OCI-LY3 (cell line): ENCODE data around the gene DOCK9.

ENCODE experiments used
- H2AFZ ChIP-seq: fragments of 200-600, 300-600 bp; shearing (Covaris generic); 2 replicates; pipeline ENCODE4 v1.6.0; 2014; ENCODE audit warnings: antibody characterized with exemption, low read depth, low read length
- H3K27ac ChIP-seq: fragments of 200-600, 300-600 bp; sonication (generic); 2 replicates; pipeline ENCODE4 v1.5.1; 2014; ENCODE audit warnings: mild to moderate bottlenecking, low read length, moderate library complexity, mixed read lengths
- H3K27me3 ChIP-seq: fragments of 200-600, 300-600 bp; sonication (generic); 2 replicates; pipeline ENCODE4 v1.6.1; 2014; ENCODE audit warnings: low read depth, low read length, mixed read lengths
- H3K36me3 ChIP-seq: fragments of 200-600, 300-600 bp; sonication (generic); replicated peaks from 2 replicates; pipeline ENCODE3; 2014; ENCODE audit warnings: low read depth, low read length, mixed read lengths
- H3K4me1 ChIP-seq: fragments of 300-600, 200-600 bp; sonication (generic); 2 replicates; pipeline ENCODE4 v1.6.1; 2014; ENCODE audit warnings: low read length, mixed read lengths
- H3K4me2 ChIP-seq: fragments of 200-600, 300-600 bp; sonication (generic); 2 replicates; pipeline ENCODE4 v1.6.1; 2014; ENCODE audit warnings: low read length, mixed read lengths
- H3K4me3 ChIP-seq: fragments of 300-600, 200-600 bp; sonication (generic); 2 replicates; pipeline ENCODE4 v1.5.1; 2014; ENCODE audit warnings: antibody characterized with exemption, mild to moderate bottlenecking, low read length, moderate library complexity
- H3K79me2 ChIP-seq: fragments of 300-600, 200-600 bp; shearing (Covaris generic); 2 replicates; pipeline ENCODE4 v1.6.1; 2014; ENCODE audit warnings: mild to moderate bottlenecking, low read length, mixed read lengths
- H3K9ac ChIP-seq: fragments of 300-600, 200-600 bp; shearing (Covaris generic); 2 replicates; pipeline ENCODE4 v1.6.0; 2014; ENCODE audit warnings: mild to moderate bottlenecking, low read length, moderate library complexity
- H3K9me3 ChIP-seq: fragments of 200-600, 300-600 bp; shearing (Covaris generic); 2 replicates; pipeline ENCODE4 v1.6.1; 2014; ENCODE audit warnings: low read length, mixed read lengths; ENCODE audit not compliant: insufficient read depth
- H4K20me1 ChIP-seq: fragments of 200-600, 300-600 bp; sonication (generic); 2 replicates; pipeline ENCODE4 v1.6.1; 2016; ENCODE audit warnings: low read length, mixed read lengths; ENCODE audit not compliant: insufficient read depth
- CTCF ChIP-seq: fragments of 200-600, 300-600 bp; sonication (generic); IDR thresholded peaks from 2 replicates; pipeline ENCODE4 v1.5.1; 2014; ENCODE audit warnings: antibody characterized with exemption, low read length, low read depth
- EZH2phosphoT487 ChIP-seq: fragments of 200-600 bp; shearing (Covaris generic); IDR thresholded peaks from 2 replicates; pipeline ENCODE4 v1.6.1; 2018; ENCODE audit warnings: antibody characterized with exemption, mixed run types, low read depth

Gene DOCK9

GRCh38 chr13:98804336-98804855, 173.5 kb downstream of the DOCK9 start:
- Histone ChIP-seq H3K79me2 (no peaks in the 10 kb centered on the region), H3K9ac (no peak overlapping the region), H3K4me2 (no peak overlapping the region), H3K9me3 (no peaks in the 10 kb centered on the region), H3K27ac (no peak overlapping the region), H3K4me3 (no peak overlapping the region), H4K20me1 (no peaks in the 10 kb centered on the region), H3K27me3 (no peaks in the 10 kb centered on the region), H2AFZ (no peak overlapping the region), H3K36me3 (no peaks in the 10 kb centered on the region), H3K4me1 (no peaks in the 10 kb centered on the region)
- TF ChIP-seq EZH2phosphoT487 (no peak), CTCF (no peak)

DNA sequence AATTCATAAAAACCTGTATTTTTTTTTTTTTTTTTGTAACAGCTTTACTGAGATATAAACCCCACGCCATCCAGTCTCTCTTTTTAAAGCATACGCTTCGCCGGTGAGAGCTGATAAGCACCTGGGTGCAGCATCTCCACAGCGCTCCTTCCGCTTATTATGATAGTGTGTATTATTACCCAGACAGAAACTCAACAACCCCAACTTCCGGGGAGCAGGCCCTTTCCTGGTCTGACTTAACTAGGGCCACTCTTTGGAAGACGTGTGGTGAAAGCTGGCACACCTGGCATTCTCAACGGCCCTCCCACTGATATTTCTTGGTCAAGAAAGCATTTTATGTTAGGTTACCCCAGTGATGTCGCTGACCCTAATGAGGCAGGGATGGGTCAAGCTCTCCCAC, 173.9 kb downstream of the DOCK9 start:
- Histone ChIP-seq H3K9me3 (no peaks in the 10 kb centered on the region), H3K79me2 (no peaks in the 10 kb centered on the region), H3K4me1 (no peaks in the 10 kb centered on the region), H2AFZ (no peak overlapping the region), H3K9ac (no peak overlapping the region), H3K27me3 (no peaks in the 10 kb centered on the region), H3K36me3 (no peaks in the 10 kb centered on the region), H3K27ac (no peak overlapping the region), H3K4me2 (no peak overlapping the region), H4K20me1 (no peaks in the 10 kb centered on the region), H3K4me3 (no peak overlapping the region)
- TF ChIP-seq EZH2phosphoT487 (no peak), CTCF (no peak)

- Histone ChIP-seq H4K20me1 (no peaks in the 10 kb centered on the region), H3K36me3 (no peaks in the 10 kb centered on the region), H3K9me3 (no peaks in the 10 kb centered on the region), H3K27ac (no peak overlapping the region), H2AFZ (no peak overlapping the region), H3K4me1 (no peaks in the 10 kb centered on the region), H3K79me2 (no peaks in the 10 kb centered on the region), H3K27me3 (no peaks in the 10 kb centered on the region), H3K4me2 (no peak overlapping the region), H3K4me3 (no peak overlapping the region), H3K9ac (no peak overlapping the region)
- TF ChIP-seq CTCF, result no peak
- TF ChIP-seq EZH2phosphoT487, result no peak
Observed at GRCh38 chr13:98803111-98803561, 174.7 kb downstream of the DOCK9 start.

DNA sequence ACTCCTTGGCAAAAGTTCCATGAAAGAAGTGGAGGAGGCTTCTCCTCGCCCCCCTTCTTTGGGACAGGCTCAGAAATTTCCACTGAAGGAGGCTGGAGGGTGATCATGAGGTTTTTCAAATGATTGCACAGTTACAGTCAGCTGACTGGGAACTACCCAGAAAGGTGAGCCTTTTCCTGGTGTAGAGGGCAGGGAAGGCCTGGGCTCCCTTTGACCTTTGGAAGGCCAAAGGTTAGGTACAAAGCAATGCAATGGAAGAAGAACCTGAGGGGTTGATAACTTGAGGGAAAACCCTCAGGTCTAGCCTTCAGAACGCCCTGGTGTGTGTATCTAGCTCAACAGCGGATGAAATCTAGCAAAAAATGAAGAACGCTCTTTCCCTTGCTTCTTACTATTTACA, 175.3 kb downstream of the DOCK9 start:
- TF ChIP-seq EZH2phosphoT487 (no peak), CTCF (no peak)
- Histone ChIP-seq H3K4me1 (no peaks in the 10 kb centered on the region), H3K9ac (no peak overlapping the region), H4K20me1 (no peaks in the 10 kb centered on the region), H3K4me3 (no peak overlapping the region), H2AFZ (no peak overlapping the region), H3K9me3 (no peaks in the 10 kb centered on the region), H3K4me2 (no peak overlapping the region), H3K27me3 (no peaks in the 10 kb centered on the region), H3K79me2 (no peaks in the 10 kb centered on the region), H3K27ac (no peak overlapping the region), H3K36me3 (no peaks in the 10 kb centered on the region)
